DOHH2 (cell line): Measurements from ENCODE around the gene TNFRSF9.

Experiments
- EZH2phosphoT487 ChIP-seq: fragments of 200-600 bp; sonication (generic); IDR thresholded peaks from 2 replicates; pipeline ENCODE4 v1.6.1; 2017; ENCODE audit warnings: borderline replicate concordance, mild to moderate bottlenecking, antibody characterized with exemption, low read length, moderate library complexity, mixed read lengths
- TF ChIP-seq, protein P1 (sequence below): fragments of 200-600 bp; sonication (generic); IDR thresholded peaks from one replicate; pipeline ENCODE4 v1.5.1; 2014; ENCODE audit warnings: antibody characterized with exemption, mild to moderate bottlenecking, low read depth, low read length; ENCODE audit not compliant: poor library complexity, severe bottlenecking

DNA sequence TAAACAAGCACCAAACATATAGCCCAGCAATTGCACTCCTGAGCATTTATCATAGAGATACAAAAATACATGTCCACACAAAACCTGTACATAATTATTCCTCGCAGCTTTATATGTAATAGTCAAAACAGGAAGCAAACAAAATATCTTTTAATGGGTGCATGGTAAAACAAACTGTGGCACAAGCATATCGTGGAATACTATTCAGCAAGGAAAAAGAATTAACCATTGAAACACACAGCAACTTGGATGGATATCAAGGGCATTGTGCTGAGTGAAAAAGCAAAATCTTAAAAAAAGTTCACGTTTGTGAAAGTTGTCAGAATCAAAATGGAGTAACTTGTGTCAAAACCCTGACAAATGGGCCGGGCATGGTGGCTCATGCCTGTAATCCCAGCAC lies 12.4 kb downstream of the TNFRSF9 start:
- TF ChIP-seq, protein P1, sequence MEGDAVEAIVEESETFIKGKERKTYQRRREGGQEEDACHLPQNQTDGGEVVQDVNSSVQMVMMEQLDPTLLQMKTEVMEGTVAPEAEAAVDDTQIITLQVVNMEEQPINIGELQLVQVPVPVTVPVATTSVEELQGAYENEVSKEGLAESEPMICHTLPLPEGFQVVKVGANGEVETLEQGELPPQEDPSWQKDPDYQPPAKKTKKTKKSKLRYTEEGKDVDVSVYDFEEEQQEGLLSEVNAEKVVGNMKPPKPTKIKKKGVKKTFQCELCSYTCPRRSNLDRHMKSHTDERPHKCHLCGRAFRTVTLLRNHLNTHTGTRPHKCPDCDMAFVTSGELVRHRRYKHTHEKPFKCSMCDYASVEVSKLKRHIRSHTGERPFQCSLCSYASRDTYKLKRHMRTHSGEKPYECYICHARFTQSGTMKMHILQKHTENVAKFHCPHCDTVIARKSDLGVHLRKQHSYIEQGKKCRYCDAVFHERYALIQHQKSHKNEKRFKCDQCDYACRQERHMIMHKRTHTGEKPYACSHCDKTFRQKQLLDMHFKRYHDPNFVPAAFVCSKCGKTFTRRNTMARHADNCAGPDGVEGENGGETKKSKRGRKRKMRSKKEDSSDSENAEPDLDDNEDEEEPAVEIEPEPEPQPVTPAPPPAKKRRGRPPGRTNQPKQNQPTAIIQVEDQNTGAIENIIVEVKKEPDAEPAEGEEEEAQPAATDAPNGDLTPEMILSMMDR: no peak
- no peak for TF ChIP-seq EZH2phosphoT487
